ENCODE measurements around the gene SLC23A2.
A peak's percentile ranks its signal among the peaks of the same experiment; 100 is the strongest.

SLC23A2 gene

GRCh38 chr20:4961746-4962145 is 39.6 kb downstream of the SLC23A2 start:
- DNase-seq: peak; percentile 56

- no peak for DNase-seq
These were observed 41.7 kb downstream of the SLC23A2 start for GRCh38 chr20:4959592-4959991.

GRCh38 chr20:4957939-4958362 is 43.4 kb downstream of the SLC23A2 start:
- peak; percentile 72 for DNase-seq

GRCh38 chr20:4957187-4957586 is 44.1 kb downstream of the SLC23A2 start:
- no peak for DNase-seq

- DNase-seq: peak; percentile 62
These were observed 45.0 kb downstream of the SLC23A2 start for GRCh38 chr20:4956200-4956810.

GRCh38 chr20:4953881-4954280 is 47.4 kb downstream of the SLC23A2 start:
- no peak for DNase-seq

GRCh38 chr20:4952229-4952628 is 49.1 kb downstream of the SLC23A2 start:
- no peak for DNase-seq

GRCh38 chr20:4951299-4951698 is 50.0 kb downstream of the SLC23A2 start:
- peak; percentile 70 for DNase-seq

GRCh38 chr20:4950841-4951240 is 50.5 kb downstream of the SLC23A2 start:
- no peak for DNase-seq

- no peak for DNase-seq
These were observed 50.9 kb downstream of the SLC23A2 start for GRCh38 chr20:4950437-4950836.

- DNase-seq: peak; percentile 17
These were observed 51.5 kb downstream of the SLC23A2 start for GRCh38 chr20:4949833-4950178.

- no peak for DNase-seq
These were observed 53.3 kb downstream of the SLC23A2 start for GRCh38 chr20:4947817-4948559.

GRCh38 chr20:4946986-4947385 is 54.3 kb downstream of the SLC23A2 start:
- DNase-seq: no peak

GRCh38 chr20:4946585-4946984 is 54.7 kb downstream of the SLC23A2 start:
- no peak for DNase-seq

- DNase-seq: no peak
These were observed 56.6 kb downstream of the SLC23A2 start for GRCh38 chr20:4944518-4945313.

- DNase-seq: no peak
These were observed 59.0 kb downstream of the SLC23A2 start for GRCh38 chr20:4942331-4942730.

- DNase-seq: no peak
These were observed 63.6 kb downstream of the SLC23A2 start for GRCh38 chr20:4937407-4938319.

GRCh38 chr20:4936851-4937406 is 64.4 kb downstream of the SLC23A2 start:
- no peak for DNase-seq

GRCh38 chr20:4936392-4936850 is 64.9 kb downstream of the SLC23A2 start:
- DNase-seq: no peak

- no peak for DNase-seq
These were observed 69.2 kb downstream of the SLC23A2 start for GRCh38 chr20:4932061-4932460.

- DNase-seq: no peak
These were observed 71.5 kb downstream of the SLC23A2 start for GRCh38 chr20:4929686-4930397.

Data from kidney glomerular epithelial cell (primary cell).